PC-3 (cell line): ENCODE results near the gene EXOC6B. TPM values are rescaled to one million over a fixed set of nuclear protein-coding genes. Genes with fewer than 3 reads are reported as not detected.

Experiments
- ATAC-seq: fragments of 200-7000 bp; cut with Tn5 transposase; 2 replicates; pipeline ENCODE4 v1.9.1; 2020; ENCODE audit warnings: mild to moderate bottlenecking, moderate library complexity
- BruUV-seq: library from RNA; stranded (reverse); fragments of 400-500 nt; replicated peaks from 2 replicates; lab custom pipeline; 2021; lab: Mats Ljungman, UMichigan
- CTCF ChIA-PET: fragments of 300-600 bp; sonication (Branson Sonifier 250); formaldehyde crosslinking; loops from one replicate; lab custom pipeline; 2022; ENCODE audit warnings: antibody characterized with exemption; lab: Charles Lee
- POLR2A ChIA-PET: fragments of 300-600 bp; sonication (Branson Sonifier 250); formaldehyde crosslinking; loops from one replicate; lab custom pipeline; 2022; ENCODE audit warnings: antibody characterized with exemption; ENCODE audit not compliant: unreplicated experiment; lab: Charles Lee
- DNase-seq: peaks from one replicate; pipeline ENCODE4 v3.0.0-alpha.2; 2015
- H2AFZ ChIP-seq: fragments of 300-600 bp; sonication (generic); 2 replicates; pipeline ENCODE4 v1.6.0; 2016; ENCODE audit warnings: antibody characterized with exemption, low read length
- H3F3A ChIP-seq: fragments of 300-600 bp; sonication (generic); one replicate; pipeline ENCODE4 v1.6.0; 2017; ENCODE audit warnings: antibody characterized with exemption, low read length, control low read depth, mild to moderate bottlenecking; ENCODE audit not compliant: unreplicated experiment
- H3K27ac ChIP-seq: fragments of 300-600 bp; sonication (generic); 2 replicates; pipeline ENCODE4 v1.5.1; 2016; ENCODE audit warnings: mild to moderate bottlenecking, low read length
- H3K27me3 ChIP-seq: fragments of 300-600 bp; sonication (generic); 2 replicates; pipeline ENCODE4 v1.6.1; 2016; ENCODE audit warnings: low read length, mixed read lengths
- H3K36me3 ChIP-seq: fragments of 300-600 bp; sonication (generic); 2 replicates; pipeline ENCODE4 v1.6.1; 2016; ENCODE audit warnings: low read depth, mixed run types, low read length, mixed read lengths
- H3K4me1 ChIP-seq: fragments of 300-600 bp; sonication (generic); 2 replicates; pipeline ENCODE4 v1.5.1; 2016; ENCODE audit warnings: low read length; ENCODE audit not compliant: insufficient read depth
- H3K4me2 ChIP-seq: fragments of 300-600 bp; sonication (generic); 2 replicates; pipeline ENCODE4 v1.6.0; 2016; ENCODE audit warnings: low read length
- H3K4me3 ChIP-seq: fragments of 300-600 bp; sonication (generic); 2 replicates; pipeline ENCODE4 v1.5.1; 2016; ENCODE audit warnings: mild to moderate bottlenecking, low read length, mixed read lengths
- H3K79me2 ChIP-seq: fragments of 300-600 bp; sonication (generic); 2 replicates; pipeline ENCODE4 v1.6.1; 2017; ENCODE audit warnings: low read length, mixed read lengths
- H3K9ac ChIP-seq: fragments of 300-600 bp; sonication (generic); 2 replicates; pipeline ENCODE4 v1.6.0; 2016; ENCODE audit warnings: mild to moderate bottlenecking, low read length
- H3K9me2 ChIP-seq: fragments of 300-600 bp; sonication (generic); replicated peaks from 2 replicates; pipeline ENCODE4 v1.6.1; 2016; ENCODE audit warnings: mixed run types, low read length, mixed read lengths
- H3K9me3 ChIP-seq: fragments of 300-600 bp; sonication (generic); 2 replicates; pipeline ENCODE4 v1.6.1; 2016; ENCODE audit warnings: low read length, mixed read lengths
- H4K20me1 ChIP-seq: fragments of 300-600 bp; sonication (generic); 2 replicates; pipeline ENCODE4 v1.6.1; 2016; ENCODE audit warnings: low read length, mixed read lengths
- CTCF ChIP-seq: fragments of 300-600 bp; sonication (generic); conservative IDR thresholded peaks from 2 replicates; pipeline ENCODE4 v1.5.1; 2017; ENCODE audit warnings: antibody characterized with exemption, low read depth, mild to moderate bottlenecking, low read length
- EZH2 ChIP-seq: fragments of 300-600 bp; sonication (generic); IDR thresholded peaks from one replicate; pipeline ENCODE4 v1.6.1; 2017; ENCODE audit warnings: antibody characterized with exemption, mild to moderate bottlenecking, low read length; ENCODE audit not compliant: unreplicated experiment
- EZH2phosphoT487 ChIP-seq: fragments of 300-600 bp; sonication (generic); IDR thresholded peaks from 2 replicates; pipeline ENCODE4 v1.6.1; 2018; ENCODE audit warnings: mild to moderate bottlenecking, antibody characterized with exemption, low read length, borderline replicate concordance
- intact Hi-C: fragments of 100-400 bp; cut with micrococcal nuclease; formaldehyde crosslinking; loops from 2 replicates; pipeline ENCODE4 v1.9.0; 2023
- total RNA-seq: library from RNA; depleted of rRNA; stranded (reverse); fragments of >200 nt; gene quantifications from 2 replicates; pipeline ENCODE4 v1.2.3, GENCODE V29; 2014

Gene EXOC6B
- total RNA-seq, 1 experiment from 2014 or later: 13.9 TPM

- CTCF ChIA-PET: no interaction called here
- DNase-seq: peak; percentile 20
Measured at GRCh38 chr2:72326759-72327158, 499.1 kb downstream of the EXOC6B start.

DNA sequence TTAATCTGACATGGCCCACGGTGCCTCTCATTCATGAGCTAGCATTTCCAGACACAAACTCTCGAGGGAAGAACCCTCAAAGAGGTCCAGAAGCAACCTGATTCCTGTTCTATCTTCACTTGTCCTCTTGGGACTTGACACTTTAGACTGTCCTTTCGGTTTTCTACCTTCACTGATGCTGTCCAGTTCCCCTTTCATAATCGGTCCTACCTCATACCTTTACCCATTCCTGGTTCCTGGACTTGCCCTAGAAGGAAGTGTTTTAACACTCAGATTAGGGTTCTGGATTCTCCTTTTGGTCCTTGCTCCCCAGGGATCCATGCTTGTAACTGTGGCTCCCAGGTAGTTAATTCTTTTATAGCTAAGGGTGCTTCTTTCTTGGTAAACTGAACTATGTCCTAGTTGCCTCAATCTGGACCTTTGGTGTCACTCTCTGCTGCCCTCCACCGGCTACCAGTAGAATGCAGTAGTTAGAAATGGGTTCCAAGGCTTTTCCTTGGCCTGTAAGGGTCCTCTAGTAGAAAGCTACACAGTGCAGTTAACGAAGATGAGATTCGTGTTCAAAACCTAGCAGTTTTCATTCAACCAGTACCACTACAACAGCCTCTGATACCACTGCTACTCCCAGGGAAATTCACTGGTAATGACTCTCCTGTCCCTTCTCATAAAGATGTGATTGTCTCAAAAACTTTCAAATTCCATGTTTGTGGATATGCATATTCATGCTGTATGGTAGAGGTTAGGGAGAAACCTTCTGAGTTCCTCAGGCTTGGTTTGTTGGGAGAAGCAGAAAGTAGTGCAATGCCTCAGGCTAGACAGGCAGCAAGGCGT lies 500.0 kb downstream of the EXOC6B start:
- POLR2A ChIA-PET: no interaction called here
- Histone ChIP-seq H3K9ac (no peak overlapping the region), H3K27ac (no peak overlapping the region), H3F3A (no peaks in the 10 kb centered on the region), H3K4me1 (no peaks in the 10 kb centered on the region), H3K27me3 (no peaks in the 10 kb centered on the region), H3K9me3 (no peaks in the 10 kb centered on the region), H3K36me3 (no peaks in the 10 kb centered on the region), H3K4me3 (no peak overlapping the region), H3K79me2 (no peaks in the 10 kb centered on the region), H2AFZ (no peak overlapping the region), H4K20me1 (no peaks in the 10 kb centered on the region), H3K4me2 (no peak overlapping the region), H3K9me2 (no peaks in the 10 kb centered on the region)
- DNase-seq: peak; percentile 52
- CTCF ChIA-PET: no interaction called here
- intact Hi-C loops: loop anchor here (10.0 kb wide), 2 partner anchors 161 to 411 kb away; no protein-coding TSS in a partner anchor
- no TSS peak for BruUV-seq
- TF ChIP-seq EZH2phosphoT487 (no peak), EZH2 (no peak), CTCF (peak; percentile 78)
- ATAC-seq: no peak

More at GRCh38 chr2:72326759-72327158, 499.1 kb downstream of the EXOC6B start:
- BruUV-seq: no TSS peak
- Histone ChIP-seq H3K9ac (no peak overlapping the region), H4K20me1 (no peaks in the 10 kb centered on the region), H3K27me3 (no peaks in the 10 kb centered on the region), H3K27ac (no peak overlapping the region), H3K9me3 (no peaks in the 10 kb centered on the region), H3K79me2 (no peaks in the 10 kb centered on the region), H3K9me2 (no peaks in the 10 kb centered on the region), H3K4me1 (no peaks in the 10 kb centered on the region), H3F3A (no peaks in the 10 kb centered on the region), H3K36me3 (no peaks in the 10 kb centered on the region), H3K4me3 (no peak overlapping the region), H3K4me2 (no peak overlapping the region), H2AFZ (no peak overlapping the region)
- TF ChIP-seq EZH2 (no peak), EZH2phosphoT487 (no peak), CTCF (no peak)
- ATAC-seq: peak; percentile 29; the same call in 1 of the 2 replicates
- intact Hi-C loops: loop anchor here (10.0 kb wide), 2 partner anchors 162 to 412 kb away; no protein-coding TSS in a partner anchor
- POLR2A ChIA-PET: no interaction called here

- TF ChIP-seq CTCF (no peak), EZH2phosphoT487 (no peak), EZH2 (no peak)
- H2AFZ ChIP-seq: no peak overlapping the region
- CTCF ChIA-PET: no interaction called here
Measured at GRCh38 chr2:72316774-72317173, 509.1 kb downstream of the EXOC6B start.

More at GRCh38 chr2:72316774-72317173, 509.1 kb downstream of the EXOC6B start:
- ATAC-seq (no peak), DNase-seq (no peak)
- Histone ChIP-seq H3K27ac (no peak overlapping the region), H3K9me2 (no peaks in the 10 kb centered on the region), H3K9ac (no peak overlapping the region), H3K36me3 (no peaks in the 10 kb centered on the region), H3K79me2 (no peaks in the 10 kb centered on the region), H3K4me3 (no peak overlapping the region), H3K4me1 (no peaks in the 10 kb centered on the region), H4K20me1 (no peaks in the 10 kb centered on the region), H3F3A (no peaks in the 10 kb centered on the region), H3K9me3 (no peaks in the 10 kb centered on the region), H3K4me2 (no peak overlapping the region), H3K27me3 (no peaks in the 10 kb centered on the region)
- POLR2A ChIA-PET: no interaction called here
- BruUV-seq: no TSS peak
- intact Hi-C loops: no loop called here
